Activated CD4-positive, alpha-beta T cell treated with anti-CD3 and anti-CD28 coated beads, Interleukin-10, Interleukin-2, amounts not matched to agents 100 ng/mL and 50 ng/mL, durations not matched to agents 16 hours and 8 hours (primary cell): Measurements from ENCODE around the gene CXorf65.

Source experiments
- DNase-seq: peaks from one replicate; pipeline ENCODE4 v3.0.0-alpha.2; 2020

CXorf65 gene

GRCh38 chrX:71105628-71106027 lies 912 bp downstream of the CXorf65 start:
- DNase-seq, result no peak

GRCh38 chrX:71103110-71103983 lies 3.2 kb downstream of the CXorf65 start:
- DNase-seq, result peak; percentile 74

GRCh38 chrX:71102292-71102691 lies 4.2 kb downstream of the CXorf65 start:
- no peak for DNase-seq

GRCh38 chrX:71100581-71101505 lies 5.7 kb downstream of the CXorf65 start:
- no peak for DNase-seq

GRCh38 chrX:71099736-71100135 lies 6.8 kb downstream of the CXorf65 start:
- DNase-seq, result no peak

GRCh38 chrX:71098951-71099506 lies 7.5 kb downstream of the CXorf65 start:
- no peak for DNase-seq

- peak; percentile 75 for DNase-seq
Observed at GRCh38 chrX:71098302-71098701, 8.2 kb downstream of the CXorf65 start.

GRCh38 chrX:71096760-71097032 lies 9.8 kb downstream of the CXorf65 start:
- no peak for DNase-seq

- no peak for DNase-seq
Observed at GRCh38 chrX:71095981-71096759, 10.4 kb downstream of the CXorf65 start.

- DNase-seq, result peak; percentile 93
Observed at GRCh38 chrX:71095555-71095980, 11.0 kb downstream of the CXorf65 start, which contains the start of gene FOXO4. Gene FOXO4 (plus strand): TSS chrX:71095851. CDS start chrX:71096529, 678 bp downstream.

GRCh38 chrX:71095033-71095432 lies 11.5 kb downstream of the CXorf65 start:
- no peak for DNase-seq

GRCh38 chrX:71091263-71091662 lies 15.3 kb downstream of the CXorf65 start:
- DNase-seq, result no peak

GRCh38 chrX:71085900-71086299 lies 20.6 kb downstream of the CXorf65 start:
- no peak for DNase-seq

GRCh38 chrX:71082822-71083221 lies 23.7 kb downstream of the CXorf65 start:
- DNase-seq, result no peak

- no peak for DNase-seq
Observed at GRCh38 chrX:71082124-71082647, 24.4 kb downstream of the CXorf65 start.

GRCh38 chrX:71081330-71082123 lies 25.0 kb downstream of the CXorf65 start:
- no peak for DNase-seq

- DNase-seq, result no peak
Observed at GRCh38 chrX:71070531-71070930, 36.0 kb downstream of the CXorf65 start.

GRCh38 chrX:71068044-71068918 lies 38.3 kb downstream of the CXorf65 start, which contains the start of gene SNX12:
Gene SNX12 (minus strand): TSS chrX:71068334. CDS start chrX:71068306, 28 bp downstream.
- peak; percentile 94 for DNase-seq

GRCh38 chrX:71067712-71068043 lies 38.9 kb downstream of the CXorf65 start:
- DNase-seq, result no peak

GRCh38 chrX:71067089-71067488 lies 39.5 kb downstream of the CXorf65 start:
- no peak for DNase-seq
